22Rv1 (cell line): ENCODE results near the gene ZBED4.

Experiments used
- ZFX ChIP-seq: fragments of 450-650 bp; IDR thresholded peaks from 2 replicates; pipeline ENCODE4 v1.6.1; 2017; ENCODE audit warnings: antibody characterized with exemption, borderline replicate concordance
- TF ChIP-seq, protein P1 (sequence below): fragments of 450-650 bp; IDR thresholded peaks from 2 replicates; pipeline ENCODE4 v1.5.1; 2017; ENCODE audit warnings: mild to moderate bottlenecking

DNA sequence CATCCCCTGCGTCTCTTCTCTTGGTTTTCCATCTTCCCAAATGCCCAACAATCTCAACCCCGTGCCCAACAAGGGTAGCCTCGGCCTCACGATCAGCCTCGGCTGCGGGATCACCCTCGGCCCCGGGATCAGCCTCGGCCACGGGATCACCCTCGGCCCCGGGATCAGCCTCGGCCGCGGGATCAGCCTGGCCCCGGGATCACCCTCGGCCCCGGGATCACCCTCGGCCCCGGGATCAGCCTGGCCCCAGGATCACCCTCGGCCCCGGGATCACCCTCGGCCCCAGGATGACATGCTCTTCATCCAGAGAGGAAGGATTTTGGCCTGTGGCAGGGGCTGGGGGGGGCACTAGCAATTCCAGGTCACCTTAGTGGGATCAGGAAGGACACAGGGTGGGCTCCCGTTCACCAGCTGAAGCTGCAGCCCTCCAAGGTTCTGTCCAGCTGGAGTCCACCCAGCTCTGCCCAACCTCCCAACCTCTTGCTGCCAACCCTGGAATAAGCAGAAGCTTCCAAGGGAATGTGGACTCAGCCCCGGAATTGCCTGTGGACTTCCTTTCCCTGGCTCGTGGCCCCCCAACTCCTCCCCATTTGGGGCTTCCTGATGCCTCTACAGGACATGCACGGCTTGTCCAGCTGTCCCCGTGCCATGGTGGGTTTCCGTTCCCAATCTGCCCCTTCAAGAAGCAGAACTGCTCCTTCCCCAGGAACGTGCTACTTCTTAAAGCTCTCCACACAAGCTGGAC, 58.4 kb downstream of the ZBED4 start:
- TF ChIP-seq, protein P1, sequence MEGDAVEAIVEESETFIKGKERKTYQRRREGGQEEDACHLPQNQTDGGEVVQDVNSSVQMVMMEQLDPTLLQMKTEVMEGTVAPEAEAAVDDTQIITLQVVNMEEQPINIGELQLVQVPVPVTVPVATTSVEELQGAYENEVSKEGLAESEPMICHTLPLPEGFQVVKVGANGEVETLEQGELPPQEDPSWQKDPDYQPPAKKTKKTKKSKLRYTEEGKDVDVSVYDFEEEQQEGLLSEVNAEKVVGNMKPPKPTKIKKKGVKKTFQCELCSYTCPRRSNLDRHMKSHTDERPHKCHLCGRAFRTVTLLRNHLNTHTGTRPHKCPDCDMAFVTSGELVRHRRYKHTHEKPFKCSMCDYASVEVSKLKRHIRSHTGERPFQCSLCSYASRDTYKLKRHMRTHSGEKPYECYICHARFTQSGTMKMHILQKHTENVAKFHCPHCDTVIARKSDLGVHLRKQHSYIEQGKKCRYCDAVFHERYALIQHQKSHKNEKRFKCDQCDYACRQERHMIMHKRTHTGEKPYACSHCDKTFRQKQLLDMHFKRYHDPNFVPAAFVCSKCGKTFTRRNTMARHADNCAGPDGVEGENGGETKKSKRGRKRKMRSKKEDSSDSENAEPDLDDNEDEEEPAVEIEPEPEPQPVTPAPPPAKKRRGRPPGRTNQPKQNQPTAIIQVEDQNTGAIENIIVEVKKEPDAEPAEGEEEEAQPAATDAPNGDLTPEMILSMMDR: no peak
- TF ChIP-seq ZFX: no peak
